ENCODE measurements around the gene ARGLU1.

DNA sequence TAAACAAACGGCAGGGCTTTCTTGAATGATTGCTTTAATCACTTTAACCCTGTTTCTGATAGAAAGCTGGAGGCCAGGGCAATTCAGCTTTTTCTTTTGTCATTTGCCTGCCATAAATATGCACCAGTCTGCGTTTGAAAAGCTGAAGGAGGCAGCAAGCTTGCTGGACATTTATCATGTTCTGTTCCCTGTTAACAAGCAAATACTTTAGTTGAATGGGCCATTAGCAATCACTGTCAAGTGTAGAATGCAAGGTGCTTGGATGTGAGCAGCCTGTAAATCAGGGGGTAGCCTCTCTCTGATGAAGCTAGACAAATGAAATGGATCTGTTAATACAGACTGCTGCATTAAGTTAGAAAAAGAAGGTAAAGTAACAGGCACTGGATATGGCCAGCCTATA lies 40.1 kb downstream of the ARGLU1 start:
- TF ChIP-seq, protein P1, sequence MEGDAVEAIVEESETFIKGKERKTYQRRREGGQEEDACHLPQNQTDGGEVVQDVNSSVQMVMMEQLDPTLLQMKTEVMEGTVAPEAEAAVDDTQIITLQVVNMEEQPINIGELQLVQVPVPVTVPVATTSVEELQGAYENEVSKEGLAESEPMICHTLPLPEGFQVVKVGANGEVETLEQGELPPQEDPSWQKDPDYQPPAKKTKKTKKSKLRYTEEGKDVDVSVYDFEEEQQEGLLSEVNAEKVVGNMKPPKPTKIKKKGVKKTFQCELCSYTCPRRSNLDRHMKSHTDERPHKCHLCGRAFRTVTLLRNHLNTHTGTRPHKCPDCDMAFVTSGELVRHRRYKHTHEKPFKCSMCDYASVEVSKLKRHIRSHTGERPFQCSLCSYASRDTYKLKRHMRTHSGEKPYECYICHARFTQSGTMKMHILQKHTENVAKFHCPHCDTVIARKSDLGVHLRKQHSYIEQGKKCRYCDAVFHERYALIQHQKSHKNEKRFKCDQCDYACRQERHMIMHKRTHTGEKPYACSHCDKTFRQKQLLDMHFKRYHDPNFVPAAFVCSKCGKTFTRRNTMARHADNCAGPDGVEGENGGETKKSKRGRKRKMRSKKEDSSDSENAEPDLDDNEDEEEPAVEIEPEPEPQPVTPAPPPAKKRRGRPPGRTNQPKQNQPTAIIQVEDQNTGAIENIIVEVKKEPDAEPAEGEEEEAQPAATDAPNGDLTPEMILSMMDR (conservative IDR thresholded peaks at IDR 0.05; ENCODE audit: low read depth in 2 of 2) = no peak
- no peak for TF ChIP-seq CREB1 (CRISPR knock-in tag; IDR thresholded peaks at IDR 0.05; ENCODE audit: low read depth)
- no peak for TF ChIP-seq EZH2 (IDR thresholded peaks at IDR 0.05; ENCODE audit: low read depth, unreplicated experiment)
- TF ChIP-seq, protein P2, sequence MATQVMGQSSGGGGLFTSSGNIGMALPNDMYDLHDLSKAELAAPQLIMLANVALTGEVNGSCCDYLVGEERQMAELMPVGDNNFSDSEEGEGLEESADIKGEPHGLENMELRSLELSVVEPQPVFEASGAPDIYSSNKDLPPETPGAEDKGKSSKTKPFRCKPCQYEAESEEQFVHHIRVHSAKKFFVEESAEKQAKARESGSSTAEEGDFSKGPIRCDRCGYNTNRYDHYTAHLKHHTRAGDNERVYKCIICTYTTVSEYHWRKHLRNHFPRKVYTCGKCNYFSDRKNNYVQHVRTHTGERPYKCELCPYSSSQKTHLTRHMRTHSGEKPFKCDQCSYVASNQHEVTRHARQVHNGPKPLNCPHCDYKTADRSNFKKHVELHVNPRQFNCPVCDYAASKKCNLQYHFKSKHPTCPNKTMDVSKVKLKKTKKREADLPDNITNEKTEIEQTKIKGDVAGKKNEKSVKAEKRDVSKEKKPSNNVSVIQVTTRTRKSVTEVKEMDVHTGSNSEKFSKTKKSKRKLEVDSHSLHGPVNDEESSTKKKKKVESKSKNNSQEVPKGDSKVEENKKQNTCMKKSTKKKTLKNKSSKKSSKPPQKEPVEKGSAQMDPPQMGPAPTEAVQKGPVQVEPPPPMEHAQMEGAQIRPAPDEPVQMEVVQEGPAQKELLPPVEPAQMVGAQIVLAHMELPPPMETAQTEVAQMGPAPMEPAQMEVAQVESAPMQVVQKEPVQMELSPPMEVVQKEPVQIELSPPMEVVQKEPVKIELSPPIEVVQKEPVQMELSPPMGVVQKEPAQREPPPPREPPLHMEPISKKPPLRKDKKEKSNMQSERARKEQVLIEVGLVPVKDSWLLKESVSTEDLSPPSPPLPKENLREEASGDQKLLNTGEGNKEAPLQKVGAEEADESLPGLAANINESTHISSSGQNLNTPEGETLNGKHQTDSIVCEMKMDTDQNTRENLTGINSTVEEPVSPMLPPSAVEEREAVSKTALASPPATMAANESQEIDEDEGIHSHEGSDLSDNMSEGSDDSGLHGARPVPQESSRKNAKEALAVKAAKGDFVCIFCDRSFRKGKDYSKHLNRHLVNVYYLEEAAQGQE (IDR thresholded peaks at IDR 0.05; ENCODE audit: unreplicated experiment) = no peak
- TF ChIP-seq EZH2phosphoT487 (IDR thresholded peaks at IDR 0.05; ENCODE audit: unreplicated experiment) = no peak
- no peak for TF ChIP-seq POLR2AphosphoS5 (IDR thresholded peaks at IDR 0.05; ENCODE audit: low read depth)
- no peak for TF ChIP-seq JUNB (IDR thresholded peaks at IDR 0.05; ENCODE audit: unreplicated experiment)
- TF ChIP-seq, protein P3, sequence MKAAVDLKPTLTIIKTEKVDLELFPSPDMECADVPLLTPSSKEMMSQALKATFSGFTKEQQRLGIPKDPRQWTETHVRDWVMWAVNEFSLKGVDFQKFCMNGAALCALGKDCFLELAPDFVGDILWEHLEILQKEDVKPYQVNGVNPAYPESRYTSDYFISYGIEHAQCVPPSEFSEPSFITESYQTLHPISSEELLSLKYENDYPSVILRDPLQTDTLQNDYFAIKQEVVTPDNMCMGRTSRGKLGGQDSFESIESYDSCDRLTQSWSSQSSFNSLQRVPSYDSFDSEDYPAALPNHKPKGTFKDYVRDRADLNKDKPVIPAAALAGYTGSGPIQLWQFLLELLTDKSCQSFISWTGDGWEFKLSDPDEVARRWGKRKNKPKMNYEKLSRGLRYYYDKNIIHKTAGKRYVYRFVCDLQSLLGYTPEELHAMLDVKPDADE (IDR thresholded peaks at IDR 0.05) = no peak
- no peak for TF ChIP-seq ZNF331 (CRISPR knock-in tag; IDR thresholded peaks at IDR 0.05; ENCODE audit: low read depth)

Measured in GM23338 (cell line).